HG03045 (cell line): ENCODE data around the gene RNU6-9.

ENCODE experiments used
- ATAC-seq: cut with Tn5 transposase; IDR thresholded peaks from one replicate; pipeline ENCODE4 v1.9.1; 2021; ENCODE audit warnings: mild to moderate bottlenecking, moderate library complexity; ENCODE audit not compliant: unreplicated experiment

RNU6-9 gene

GRCh38 chr19:916645-917322 lies 23.5 kb downstream of the RNU6-9 start:
- no peak for ATAC-seq

- no peak for ATAC-seq
Measured at GRCh38 chr19:917323-918151, 24.3 kb downstream of the RNU6-9 start, which contains the start of gene KISS1R. Gene KISS1R, plus strand, starts transcription at chr19:917333. Its CDS starts 170 bp downstream, at chr19:917503.

- ATAC-seq: no peak
Measured at GRCh38 chr19:918152-918437, 24.8 kb downstream of the RNU6-9 start.

- ATAC-seq: no peak
Measured at GRCh38 chr19:918481-919198, 25.4 kb downstream of the RNU6-9 start.

- ATAC-seq: no peak
Measured at GRCh38 chr19:919199-920050, 26.1 kb downstream of the RNU6-9 start.

- ATAC-seq: no peak
Measured at GRCh38 chr19:920051-920864, 27.0 kb downstream of the RNU6-9 start.

- no peak for ATAC-seq
Measured at GRCh38 chr19:924553-925086, 31.3 kb downstream of the RNU6-9 start.

- peak; percentile 14 for ATAC-seq
Measured at GRCh38 chr19:925087-925525, 31.8 kb downstream of the RNU6-9 start.

- peak; percentile 44 for ATAC-seq
Measured at GRCh38 chr19:925526-926322, 32.4 kb downstream of the RNU6-9 start, which contains the start of gene ARID3A. Gene ARID3A, plus strand, starts transcription at chr19:926035. Its CDS starts 3,494 bp downstream, at chr19:929529.

GRCh38 chr19:926323-926588 lies 33.0 kb downstream of the RNU6-9 start:
- no peak for ATAC-seq

- no peak for ATAC-seq
Measured at GRCh38 chr19:926589-927350, 33.5 kb downstream of the RNU6-9 start.

GRCh38 chr19:927351-927779 lies 34.1 kb downstream of the RNU6-9 start:
- no peak for ATAC-seq

- no peak for ATAC-seq
Measured at GRCh38 chr19:927780-928401, 34.6 kb downstream of the RNU6-9 start.

GRCh38 chr19:928471-929202 lies 35.4 kb downstream of the RNU6-9 start:
- ATAC-seq: no peak

GRCh38 chr19:929203-929890 lies 36.1 kb downstream of the RNU6-9 start:
- ATAC-seq: no peak

GRCh38 chr19:929891-930258 lies 36.6 kb downstream of the RNU6-9 start:
- no peak for ATAC-seq
